ENCODE data around the gene RRP8. TPM values are rescaled to one million over a fixed set of nuclear protein-coding genes. Genes with fewer than 3 reads are reported as not detected.
A peak's percentile ranks its signal among the peaks of the same experiment; 100 is the strongest.

The RRP8 gene
- total RNA-seq, 2 donors from 2014 or later: 17.5 to 25.7 TPM

DNA sequence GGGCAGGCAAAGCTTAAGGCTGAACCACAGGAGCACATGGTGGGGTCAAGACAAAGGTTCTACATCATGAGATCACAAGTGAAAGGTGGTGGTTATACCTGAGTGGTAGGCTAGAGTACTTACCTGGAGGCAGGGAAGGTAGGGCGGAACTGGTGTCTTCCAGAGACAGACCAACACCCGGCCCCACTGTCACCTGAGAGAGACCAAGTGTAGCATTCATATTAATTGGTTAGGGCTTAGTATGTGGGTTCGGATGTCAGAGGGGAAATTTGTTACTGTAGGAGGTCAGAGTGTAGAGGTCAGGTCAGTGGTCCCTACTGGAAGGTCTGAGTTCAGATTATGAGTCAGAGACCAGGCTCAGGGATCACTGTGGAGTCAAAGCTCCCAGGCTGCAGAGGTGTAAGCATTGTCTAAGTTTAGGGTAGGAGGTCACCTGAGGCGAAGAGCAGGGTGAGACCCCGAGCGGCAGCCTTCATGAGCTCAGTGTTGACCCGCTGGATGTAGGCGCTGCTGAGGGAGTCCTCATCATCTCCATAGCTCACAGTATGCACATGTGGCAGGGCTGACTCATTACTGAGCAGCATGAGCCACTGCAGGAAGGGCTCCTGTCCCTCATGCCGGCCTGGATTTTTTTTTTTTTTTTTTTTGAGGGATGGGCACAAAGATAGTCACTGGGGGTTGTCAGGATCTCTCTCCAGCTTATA lies 12.6 kb upstream of the RRP8 start:
- H3K27ac ChIP-seq: no peak overlapping the region
- intact Hi-C loops (cut with DNase I): no loop called here
- no peak for DNase-seq

DNA sequence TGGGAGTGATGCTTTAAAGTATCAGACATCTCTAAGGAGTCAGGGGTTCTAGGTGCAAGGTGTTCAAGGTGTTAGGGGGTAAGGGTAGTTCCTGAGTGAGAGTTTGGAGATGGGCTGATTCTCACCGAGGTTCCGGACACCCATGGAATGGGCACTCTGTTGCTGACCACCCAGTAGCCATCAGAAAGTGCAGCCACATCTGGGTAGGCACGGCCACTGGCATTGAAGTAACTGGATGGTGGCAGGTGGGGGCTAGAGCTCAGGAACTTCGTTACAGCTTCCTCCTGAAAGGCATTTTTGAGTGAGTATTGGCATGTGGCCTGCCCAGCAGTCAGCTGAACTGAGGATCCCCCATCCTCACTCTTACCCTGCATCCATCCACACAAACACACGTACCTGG lies 11.6 kb upstream of the RRP8 start:
- H3K36me3 ChIP-seq: peaks cover 5% of the 10 kb centered on the region
- no peaks in the 10 kb centered on the region for H3K27me3 ChIP-seq
- TF ChIP-seq, protein P1, sequence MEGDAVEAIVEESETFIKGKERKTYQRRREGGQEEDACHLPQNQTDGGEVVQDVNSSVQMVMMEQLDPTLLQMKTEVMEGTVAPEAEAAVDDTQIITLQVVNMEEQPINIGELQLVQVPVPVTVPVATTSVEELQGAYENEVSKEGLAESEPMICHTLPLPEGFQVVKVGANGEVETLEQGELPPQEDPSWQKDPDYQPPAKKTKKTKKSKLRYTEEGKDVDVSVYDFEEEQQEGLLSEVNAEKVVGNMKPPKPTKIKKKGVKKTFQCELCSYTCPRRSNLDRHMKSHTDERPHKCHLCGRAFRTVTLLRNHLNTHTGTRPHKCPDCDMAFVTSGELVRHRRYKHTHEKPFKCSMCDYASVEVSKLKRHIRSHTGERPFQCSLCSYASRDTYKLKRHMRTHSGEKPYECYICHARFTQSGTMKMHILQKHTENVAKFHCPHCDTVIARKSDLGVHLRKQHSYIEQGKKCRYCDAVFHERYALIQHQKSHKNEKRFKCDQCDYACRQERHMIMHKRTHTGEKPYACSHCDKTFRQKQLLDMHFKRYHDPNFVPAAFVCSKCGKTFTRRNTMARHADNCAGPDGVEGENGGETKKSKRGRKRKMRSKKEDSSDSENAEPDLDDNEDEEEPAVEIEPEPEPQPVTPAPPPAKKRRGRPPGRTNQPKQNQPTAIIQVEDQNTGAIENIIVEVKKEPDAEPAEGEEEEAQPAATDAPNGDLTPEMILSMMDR (IDR thresholded peaks at IDR 0.05): no peak
- peaks cover 12% of the 10 kb centered on the region for H3K4me1 ChIP-seq
- no peak overlapping the region for H3K9ac ChIP-seq (ENCODE audit: low read depth in 2 of 2, low read length in 2 of 2)
- intact Hi-C loops (cut with DNase I): no loop called here
- no peak overlapping the region for H3K27ac ChIP-seq
- H3K4me3 ChIP-seq: no peak overlapping the region
- no peaks in the 10 kb centered on the region for H3K9me3 ChIP-seq
- no peak for DNase-seq

More for the DNA sequence above, 12.6 kb upstream of the RRP8 start:
- Histone ChIP-seq H3K4me3 (no peak overlapping the region), H3K4me1 (peaks cover 9% of the 10 kb centered on the region), H3K36me3 (no peaks in the 10 kb centered on the region), H3K9me3 (no peaks in the 10 kb centered on the region), H3K27me3 (no peaks in the 10 kb centered on the region), H3K9ac (ENCODE audit: low read depth in 2 of 2, low read length in 2 of 2) (no peak overlapping the region)
- TF ChIP-seq, protein P1 (IDR thresholded peaks at IDR 0.05): no peak

DNA sequence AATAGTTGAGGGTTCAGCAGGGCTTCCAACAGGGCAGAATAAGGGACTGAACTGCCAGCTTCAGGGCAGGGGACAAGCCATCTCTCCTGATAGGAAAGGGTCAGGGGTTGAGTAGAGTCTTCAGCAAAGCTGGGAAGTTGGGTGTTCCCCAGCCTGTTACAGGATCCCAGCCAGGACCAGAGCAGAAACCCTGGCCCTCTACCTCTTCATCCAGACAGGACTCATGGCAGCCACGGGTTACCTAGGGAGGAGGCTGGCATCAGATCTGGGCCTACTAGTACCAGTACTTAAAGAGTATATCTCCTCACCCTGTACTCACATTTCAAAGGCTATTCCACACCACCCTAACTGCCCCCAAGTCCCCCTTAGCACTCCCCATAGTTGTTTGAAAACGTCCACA lies 11.0 kb upstream of the RRP8 start:
- no peak for DNase-seq
- Histone ChIP-seq H3K9ac (ENCODE audit: low read depth in 2 of 2, low read length in 2 of 2) (no peak overlapping the region), H3K27ac (no peak overlapping the region), H3K4me3 (no peak overlapping the region), H3K9me3 (no peaks in the 10 kb centered on the region), H3K4me1 (peaks cover 12% of the 10 kb centered on the region), H3K27me3 (no peaks in the 10 kb centered on the region), H3K36me3 (peaks cover 8% of the 10 kb centered on the region)
- intact Hi-C loops (cut with DNase I): no loop called here
- TF ChIP-seq, protein P1 (IDR thresholded peaks at IDR 0.05): no peak

DNA sequence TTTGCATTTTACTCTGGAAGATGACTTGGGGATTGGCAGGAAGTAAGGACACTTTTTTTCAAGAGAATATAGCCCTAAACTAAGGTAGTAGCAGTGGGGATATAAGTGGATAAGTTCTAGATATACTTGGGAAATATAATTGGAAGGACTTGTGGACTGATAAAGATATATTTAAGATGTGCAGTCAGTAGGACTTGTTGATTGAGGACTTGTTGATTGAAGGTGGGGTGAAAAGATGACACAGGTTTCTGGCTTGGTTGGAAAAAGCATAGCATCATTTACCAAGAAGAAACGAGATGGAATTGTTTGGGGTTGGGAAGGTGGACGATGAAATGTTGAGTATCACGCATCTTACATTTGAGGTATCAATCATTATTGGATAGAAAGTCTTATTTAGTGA lies 10.1 kb upstream of the RRP8 start:
- TF ChIP-seq, protein P1 (IDR thresholded peaks at IDR 0.05): no peak
- no peak for DNase-seq
- Histone ChIP-seq H3K9ac (ENCODE audit: low read depth in 2 of 2, low read length in 2 of 2) (peak overlapping the region in 1 of 2 donors; percentile 91), H3K27ac (peak overlapping the region; percentile 100), H3K36me3 (peaks cover 17% of the 10 kb centered on the region), H3K4me3 (peak overlapping the region; percentile 76), H3K27me3 (no peaks in the 10 kb centered on the region), H3K9me3 (no peaks in the 10 kb centered on the region), H3K4me1 (peaks cover 12% of the 10 kb centered on the region)
- intact Hi-C loops (cut with DNase I): no loop called here

DNA sequence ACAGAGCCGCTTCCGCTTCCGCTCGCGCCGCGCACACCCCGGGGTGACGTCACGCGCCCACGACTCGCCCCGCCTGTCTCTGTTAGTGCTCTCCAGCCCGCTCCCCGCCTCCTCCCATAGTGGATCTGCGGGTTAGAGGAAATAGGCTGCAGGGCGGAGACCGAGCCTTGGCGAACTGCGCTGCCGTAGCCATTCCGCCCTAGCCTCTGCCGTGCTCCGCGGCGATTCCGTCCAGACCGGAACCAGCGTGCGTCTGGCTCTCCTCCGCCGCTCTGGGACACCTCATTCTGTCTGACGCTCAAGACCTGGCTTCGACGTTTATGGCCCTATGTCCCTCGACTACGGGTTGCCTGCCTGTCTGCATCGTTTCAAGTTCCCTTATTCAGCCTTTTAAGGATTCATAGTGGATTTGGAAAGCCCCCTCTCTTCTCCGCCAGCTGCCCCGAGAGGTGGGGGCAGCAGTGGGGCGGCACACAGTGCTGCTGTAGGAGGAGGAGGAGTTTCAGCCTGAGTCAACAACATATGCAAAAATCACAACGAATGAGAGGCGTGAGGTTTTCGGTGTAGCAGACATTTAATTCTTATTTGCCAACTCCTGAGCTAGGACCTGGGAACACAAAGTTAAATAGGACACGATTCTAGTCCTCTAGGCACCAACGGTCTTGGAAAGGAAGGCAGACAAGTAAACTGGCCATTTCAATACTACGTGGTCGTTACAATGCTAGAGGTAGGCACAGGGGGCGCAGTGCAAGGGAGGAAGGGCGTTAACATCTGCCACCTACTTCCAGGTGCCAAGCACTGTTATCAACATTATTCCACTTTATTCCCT lies 9.0 kb upstream of the RRP8 start, which contains the start of gene TAF10:
TSS of gene TAF10 (minus strand) at position 4 of the 829 bp plus-strand sequence. CDS start 27 bp downstream, outside the sequence.
- Histone ChIP-seq H3K27ac (peak within 1 kb of the TSS; percentile 100), H3K4me3 (peak within 1 kb of the TSS; percentile 76), H3K27me3 (no peaks in the 10 kb centered on the region), H3K9ac (ENCODE audit: low read depth in 2 of 2, low read length in 2 of 2) (peak within 1 kb of the TSS; percentile 91 to 97), H3K9me3 (no peaks in the 10 kb centered on the region), H3K4me1 (peaks cover 10% of the 10 kb centered on the region), H3K36me3 (peaks cover 23% of the 10 kb centered on the region)
- peak; percentile 98 for DNase-seq
- TF ChIP-seq, protein P1 (IDR thresholded peaks at IDR 0.05): peak; percentile 50
- intact Hi-C loops (cut with DNase I): no loop called here
